ENCODE results near the gene SPRTN.

DNA sequence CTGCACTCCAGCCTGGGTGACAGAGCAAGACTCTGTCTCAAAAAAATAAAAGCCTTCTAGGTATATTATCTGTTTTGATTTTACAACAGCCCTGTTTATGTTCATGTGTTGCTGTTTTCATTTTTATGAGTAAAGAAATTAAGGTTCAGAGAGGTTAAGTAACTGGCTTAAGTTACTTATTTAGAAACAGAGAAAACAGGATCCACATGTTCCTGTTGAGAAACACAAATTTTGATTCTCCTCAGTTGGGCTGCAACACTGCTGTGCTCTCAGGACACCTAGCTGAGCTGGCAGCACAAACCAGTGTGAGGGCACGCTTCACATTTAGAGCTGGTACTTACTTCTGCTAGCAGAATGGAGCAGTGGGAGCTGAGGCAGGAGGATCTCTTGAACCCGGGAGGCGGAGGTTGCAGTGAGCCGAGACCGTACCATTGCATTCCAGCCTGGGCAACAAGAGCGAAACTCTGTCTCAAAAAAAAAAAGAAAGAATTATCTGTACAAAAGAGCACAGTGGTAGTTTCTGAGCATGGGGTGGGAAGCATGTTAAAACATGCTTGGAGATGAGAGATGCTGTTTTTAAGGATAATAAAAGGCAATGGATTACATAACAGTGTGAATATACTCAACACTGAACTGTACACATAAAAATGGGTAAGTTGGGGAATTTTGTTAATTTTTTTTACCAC is 2.4 kb downstream of the SPRTN start:
- TF ChIP-seq, protein P1, sequence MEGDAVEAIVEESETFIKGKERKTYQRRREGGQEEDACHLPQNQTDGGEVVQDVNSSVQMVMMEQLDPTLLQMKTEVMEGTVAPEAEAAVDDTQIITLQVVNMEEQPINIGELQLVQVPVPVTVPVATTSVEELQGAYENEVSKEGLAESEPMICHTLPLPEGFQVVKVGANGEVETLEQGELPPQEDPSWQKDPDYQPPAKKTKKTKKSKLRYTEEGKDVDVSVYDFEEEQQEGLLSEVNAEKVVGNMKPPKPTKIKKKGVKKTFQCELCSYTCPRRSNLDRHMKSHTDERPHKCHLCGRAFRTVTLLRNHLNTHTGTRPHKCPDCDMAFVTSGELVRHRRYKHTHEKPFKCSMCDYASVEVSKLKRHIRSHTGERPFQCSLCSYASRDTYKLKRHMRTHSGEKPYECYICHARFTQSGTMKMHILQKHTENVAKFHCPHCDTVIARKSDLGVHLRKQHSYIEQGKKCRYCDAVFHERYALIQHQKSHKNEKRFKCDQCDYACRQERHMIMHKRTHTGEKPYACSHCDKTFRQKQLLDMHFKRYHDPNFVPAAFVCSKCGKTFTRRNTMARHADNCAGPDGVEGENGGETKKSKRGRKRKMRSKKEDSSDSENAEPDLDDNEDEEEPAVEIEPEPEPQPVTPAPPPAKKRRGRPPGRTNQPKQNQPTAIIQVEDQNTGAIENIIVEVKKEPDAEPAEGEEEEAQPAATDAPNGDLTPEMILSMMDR (IDR thresholded peaks at IDR 0.05): no peak
- TF ChIP-seq POLR2A (IDR thresholded peaks at IDR 0.05): no peak
